ENCODE data around the gene OR5K2. TPM values are rescaled to one million over a fixed set of nuclear protein-coding genes. Genes with fewer than 3 reads are reported as not detected.

OR5K2 gene
- total RNA-seq: not detected

GRCh38 chr3:98497381-98497780, at the start of gene OR5K2:
Gene OR5K2, plus strand, starts transcription at chr3:98497681. Its CDS starts 0 bp downstream, at chr3:98497681.
- ATAC-seq: no peak
- H3K4me1 Mint-ChIP-seq: peaks cover 4% of the 10 kb centered on the region
- no peak for DNase-seq
- ChIA-PET CTCF (interaction anchor here (0.9 kb wide), 1 partner anchor 9 kb away, joined by 3 read pairs; no protein-coding TSS in a partner anchor), POLR2A (no interaction called here)
- H3K9me3 Mint-ChIP-seq (ENCODE audit: low read depth): no peaks in the 10 kb centered on the region
- no peak within 1 kb of the TSS for H3K27ac Mint-ChIP-seq
- intact Hi-C loops (cut with DNase I, micrococcal nuclease): no loop called here
- H3K36me3 Mint-ChIP-seq (ENCODE audit: low read depth): no peaks in the 10 kb centered on the region
- peaks cover 5% of the 10 kb centered on the region for H3K27me3 Mint-ChIP-seq
- H3K4me3 Mint-ChIP-seq: no peak within 1 kb of the TSS

GRCh38 chr3:98449606-98450193, 47.8 kb upstream of the OR5K2 start:
- DNase-seq (no peak), ATAC-seq (no peak)
- H3K36me3 Mint-ChIP-seq (ENCODE audit: low read depth): no peaks in the 10 kb centered on the region
- POLR2A ChIA-PET: no interaction called here
- intact Hi-C loops (cut with DNase I, micrococcal nuclease): no loop called here
- H3K27ac Mint-ChIP-seq: no peak overlapping the region
- peaks cover 2% of the 10 kb centered on the region for H3K4me1 Mint-ChIP-seq
- H3K9me3 Mint-ChIP-seq (ENCODE audit: low read depth): no peaks in the 10 kb centered on the region
- CTCF ChIA-PET: no interaction called here
- H3K4me3 Mint-ChIP-seq: no peak overlapping the region
- H3K27me3 Mint-ChIP-seq: peaks cover 5% of the 10 kb centered on the region

GRCh38 chr3:98450372-98450771, 47.1 kb upstream of the OR5K2 start:
- peaks cover 2% of the 10 kb centered on the region for H3K4me1 Mint-ChIP-seq
- ATAC-seq: no peak
- no peak for DNase-seq
- intact Hi-C loops (cut with DNase I, micrococcal nuclease): no loop called here
- peaks cover 7% of the 10 kb centered on the region for H3K27me3 Mint-ChIP-seq
- no peaks in the 10 kb centered on the region for H3K9me3 Mint-ChIP-seq (ENCODE audit: low read depth)
- no peak overlapping the region for H3K4me3 Mint-ChIP-seq
- CTCF ChIA-PET: no interaction called here
- no peaks in the 10 kb centered on the region for H3K36me3 Mint-ChIP-seq (ENCODE audit: low read depth)
- no peak overlapping the region for H3K27ac Mint-ChIP-seq
- POLR2A ChIA-PET: no interaction called here

- CTCF ChIA-PET: no interaction called here
- no peak overlapping the region for H3K27ac Mint-ChIP-seq
- no peak for DNase-seq
Measured at GRCh38 chr3:98453827-98454226, 43.7 kb upstream of the OR5K2 start.

GRCh38 chr3:98454929-98455328, 42.6 kb upstream of the OR5K2 start:
- intact Hi-C loops (cut with DNase I, micrococcal nuclease): no loop called here
- no peak overlapping the region for H3K4me3 Mint-ChIP-seq
- ChIA-PET CTCF (interaction anchor here (0.8 kb wide), 1 partner anchor 34 kb away, joined by 3 read pairs; no protein-coding TSS in a partner anchor), POLR2A (interaction anchor here (0.6 kb wide), 1 partner anchor 101 kb away, joined by 6 read pairs; no protein-coding TSS in a partner anchor)
- ATAC-seq (no peak), DNase-seq (no peak)
- H3K9me3 Mint-ChIP-seq (ENCODE audit: low read depth): peaks cover 3% of the 10 kb centered on the region
- H3K27me3 Mint-ChIP-seq: peaks cover 2% of the 10 kb centered on the region
- H3K27ac Mint-ChIP-seq: no peak overlapping the region
- H3K4me1 Mint-ChIP-seq: no peaks in the 10 kb centered on the region
- no peaks in the 10 kb centered on the region for H3K36me3 Mint-ChIP-seq (ENCODE audit: low read depth)

More at GRCh38 chr3:98453827-98454226, 43.7 kb upstream of the OR5K2 start:
- Mint-ChIP-seq H3K36me3 (ENCODE audit: low read depth) (no peaks in the 10 kb centered on the region), H3K27me3 (peaks cover 2% of the 10 kb centered on the region), H3K4me3 (no peak overlapping the region), H3K9me3 (ENCODE audit: low read depth) (peaks cover 1% of the 10 kb centered on the region), H3K4me1 (no peaks in the 10 kb centered on the region)
- no peak for ATAC-seq
- intact Hi-C loops (cut with DNase I, micrococcal nuclease): no loop called here
- POLR2A ChIA-PET: no interaction called here

GRCh38 chr3:98457543-98457942, 39.9 kb upstream of the OR5K2 start:
- Mint-ChIP-seq H3K4me1 (no peaks in the 10 kb centered on the region), H3K9me3 (ENCODE audit: low read depth) (peaks cover 3% of the 10 kb centered on the region), H3K4me3 (no peak overlapping the region), H3K27ac (no peak overlapping the region), H3K36me3 (ENCODE audit: low read depth) (no peaks in the 10 kb centered on the region), H3K27me3 (peaks cover 8% of the 10 kb centered on the region)
- ATAC-seq (no peak), DNase-seq (no peak)
- CTCF ChIA-PET: no interaction called here
- POLR2A ChIA-PET: no interaction called here
- intact Hi-C loops (cut with DNase I, micrococcal nuclease): no loop called here

GRCh38 chr3:98460220-98460619, 37.3 kb upstream of the OR5K2 start:
- H3K9me3 Mint-ChIP-seq (ENCODE audit: low read depth): peaks cover 3% of the 10 kb centered on the region
- no peak overlapping the region for H3K27ac Mint-ChIP-seq
- H3K4me3 Mint-ChIP-seq: no peak overlapping the region
- intact Hi-C loops (cut with DNase I, micrococcal nuclease): no loop called here
- peaks cover 6% of the 10 kb centered on the region for H3K27me3 Mint-ChIP-seq
- CTCF ChIA-PET: interaction anchor here (1.0 to 1.2 kb wide), 2 partner anchors 17 to 141 kb away, joined by 3 read pairs; no protein-coding TSS in a partner anchor
- H3K36me3 Mint-ChIP-seq (ENCODE audit: low read depth): no peaks in the 10 kb centered on the region
- ATAC-seq: no peak
- POLR2A ChIA-PET: no interaction called here
- no peaks in the 10 kb centered on the region for H3K4me1 Mint-ChIP-seq
- DNase-seq: no peak

GRCh38 chr3:98462901-98463300, 34.6 kb upstream of the OR5K2 start, which contains the start of gene OR5K1:
Gene OR5K1, plus strand, starts transcription at chr3:98463201. Its CDS starts 6,376 bp downstream, at chr3:98469577.
- Mint-ChIP-seq H3K4me3 (no peak within 1 kb of the TSS), H3K9me3 (ENCODE audit: low read depth) (peaks cover 3% of the 10 kb centered on the region), H3K36me3 (ENCODE audit: low read depth) (no peaks in the 10 kb centered on the region), H3K27ac (no peak within 1 kb of the TSS), H3K27me3 (peaks cover 6% of the 10 kb centered on the region), H3K4me1 (no peaks in the 10 kb centered on the region)
- ChIA-PET POLR2A (interaction anchor here (0.6 to 0.7 kb wide), 2 partner anchors 462 to 1320 kb away, joined by 3 to 5 read pairs; no protein-coding TSS in a partner anchor), CTCF (interaction anchor here (1.0 kb wide), 1 partner anchor 20 kb away, joined by 3 read pairs; no protein-coding TSS in a partner anchor)
- DNase-seq: no peak
- no peak for ATAC-seq
- intact Hi-C loops (cut with DNase I, micrococcal nuclease): no loop called here

- Mint-ChIP-seq H3K4me3 (no peak overlapping the region), H3K27ac (no peak overlapping the region), H3K9me3 (ENCODE audit: low read depth) (peaks cover 27% of the 10 kb centered on the region), H3K4me1 (no peaks in the 10 kb centered on the region), H3K36me3 (ENCODE audit: low read depth) (peaks cover 3% of the 10 kb centered on the region), H3K27me3 (peaks cover 10% of the 10 kb centered on the region)
- DNase-seq (no peak), ATAC-seq (no peak)
- ChIA-PET CTCF (interaction anchor here (0.8 kb wide), 1 partner anchor 20 kb away, joined by 3 read pairs; the partner anchor contains the start of gene OR5K1), POLR2A (no interaction called here)
- intact Hi-C loops (cut with DNase I, micrococcal nuclease): no loop called here
Measured at GRCh38 chr3:98482717-98483482, 14.6 kb upstream of the OR5K2 start.

GRCh38 chr3:98483626-98484025, 13.9 kb upstream of the OR5K2 start:
- H3K4me1 Mint-ChIP-seq: no peaks in the 10 kb centered on the region
- DNase-seq (no peak), ATAC-seq (no peak)
- H3K27me3 Mint-ChIP-seq: peaks cover 15% of the 10 kb centered on the region
- H3K36me3 Mint-ChIP-seq (ENCODE audit: low read depth): peaks cover 4% of the 10 kb centered on the region
- no peak overlapping the region for H3K4me3 Mint-ChIP-seq
- CTCF ChIA-PET: no interaction called here
- intact Hi-C loops (cut with DNase I, micrococcal nuclease): no loop called here
- POLR2A ChIA-PET: no interaction called here
- H3K27ac Mint-ChIP-seq: no peak overlapping the region
- H3K9me3 Mint-ChIP-seq (ENCODE audit: low read depth): peaks cover 33% of the 10 kb centered on the region

- peaks cover 4% of the 10 kb centered on the region for H3K36me3 Mint-ChIP-seq (ENCODE audit: low read depth)
- CTCF ChIA-PET: interaction anchor here (0.7 kb wide), 1 partner anchor 171 kb away, joined by 3 read pairs; no protein-coding TSS in a partner anchor
- ATAC-seq: no peak
- H3K9me3 Mint-ChIP-seq (ENCODE audit: low read depth): no peaks in the 10 kb centered on the region
- no peak for DNase-seq
- H3K27ac Mint-ChIP-seq: no peak overlapping the region
- peaks cover 3% of the 10 kb centered on the region for H3K27me3 Mint-ChIP-seq
- intact Hi-C loops (cut with DNase I, micrococcal nuclease): no loop called here
- POLR2A ChIA-PET: no interaction called here
- H3K4me3 Mint-ChIP-seq: no peak overlapping the region
- H3K4me1 Mint-ChIP-seq: peaks cover 15% of the 10 kb centered on the region
Measured at GRCh38 chr3:98500019-98500418, 2.5 kb downstream of the OR5K2 start.

- H3K36me3 Mint-ChIP-seq (ENCODE audit: low read depth): peaks cover 10% of the 10 kb centered on the region
- ATAC-seq: no peak
- H3K4me3 Mint-ChIP-seq: no peak overlapping the region
- ChIA-PET CTCF (interaction anchor here (0.6 to 1.5 kb wide), 2 partner anchors 13 to 104 kb away, joined by 3 read pairs; no protein-coding TSS in a partner anchor), POLR2A (no interaction called here)
- H3K27ac Mint-ChIP-seq: no peak overlapping the region
- intact Hi-C loops (cut with DNase I, micrococcal nuclease): no loop called here
- H3K9me3 Mint-ChIP-seq (ENCODE audit: low read depth): no peaks in the 10 kb centered on the region
- no peak for DNase-seq
- peaks cover 2% of the 10 kb centered on the region for H3K27me3 Mint-ChIP-seq
- H3K4me1 Mint-ChIP-seq: peaks cover 15% of the 10 kb centered on the region
Measured at GRCh38 chr3:98501270-98501669, 3.8 kb downstream of the OR5K2 start.

Measured in activated CD4-positive, alpha-beta T cell treated with anti-CD3 and anti-CD28 coated beads for 36 hours (primary cell).